ENCODE results near the gene REPS1.

The REPS1 gene

GRCh38 chr6:138948546-138949179, 39.4 kb downstream of the REPS1 start:
- TF ChIP-seq GATA2 (IDR thresholded peaks at IDR 0.05; ENCODE audit: low read depth, low read length) (no peak), GATA3 (IDR thresholded peaks at IDR 0.05; ENCODE audit: low read depth, low read length) (no peak)

GRCh38 chr6:138948004-138948403, 40.0 kb downstream of the REPS1 start:
- TF ChIP-seq GATA2 (IDR thresholded peaks at IDR 0.05; ENCODE audit: low read depth, low read length) (no peak), GATA3 (IDR thresholded peaks at IDR 0.05; ENCODE audit: low read depth, low read length) (no peak)

- TF ChIP-seq GATA2 (IDR thresholded peaks at IDR 0.05; ENCODE audit: low read depth, low read length) = no peak
These were observed 42.7 kb downstream of the REPS1 start for GRCh38 chr6:138945354-138945753.

- TF ChIP-seq GATA2 (IDR thresholded peaks at IDR 0.05; ENCODE audit: low read depth, low read length) = no peak
- no peak for TF ChIP-seq GATA3 (IDR thresholded peaks at IDR 0.05; ENCODE audit: low read depth, low read length)
These were observed 43.6 kb downstream of the REPS1 start for GRCh38 chr6:138944412-138944811.

GRCh38 chr6:138943089-138943625, 44.9 kb downstream of the REPS1 start:
- TF ChIP-seq GATA3 (IDR thresholded peaks at IDR 0.05; ENCODE audit: low read depth, low read length) (no peak), GATA2 (IDR thresholded peaks at IDR 0.05; ENCODE audit: low read depth, low read length) (no peak)

- TF ChIP-seq GATA2 (IDR thresholded peaks at IDR 0.05; ENCODE audit: low read depth, low read length) (no peak), GATA3 (IDR thresholded peaks at IDR 0.05; ENCODE audit: low read depth, low read length) (no peak)
These were observed 56.4 kb downstream of the REPS1 start for GRCh38 chr6:138931660-138932059.

- TF ChIP-seq GATA2 (IDR thresholded peaks at IDR 0.05; ENCODE audit: low read depth, low read length) (no peak), GATA3 (IDR thresholded peaks at IDR 0.05; ENCODE audit: low read depth, low read length) (no peak)
These were observed 61.5 kb downstream of the REPS1 start for GRCh38 chr6:138926579-138926978.

GRCh38 chr6:138925806-138926205, 62.2 kb downstream of the REPS1 start:
- no peak for TF ChIP-seq GATA3 (IDR thresholded peaks at IDR 0.05; ENCODE audit: low read depth, low read length)
- TF ChIP-seq GATA2 (IDR thresholded peaks at IDR 0.05; ENCODE audit: low read depth, low read length) = no peak

- TF ChIP-seq GATA3 (IDR thresholded peaks at IDR 0.05; ENCODE audit: low read depth, low read length) (no peak), GATA2 (IDR thresholded peaks at IDR 0.05; ENCODE audit: low read depth, low read length) (no peak)
These were observed 64.5 kb downstream of the REPS1 start for GRCh38 chr6:138923561-138923960.

GRCh38 chr6:138920906-138921305, 67.1 kb downstream of the REPS1 start:
- TF ChIP-seq GATA3 (IDR thresholded peaks at IDR 0.05; ENCODE audit: low read depth, low read length) = no peak
- TF ChIP-seq GATA2 (IDR thresholded peaks at IDR 0.05; ENCODE audit: low read depth, low read length) = no peak

GRCh38 chr6:138914701-138915100, 73.4 kb downstream of the REPS1 start:
- TF ChIP-seq GATA3 (IDR thresholded peaks at IDR 0.05; ENCODE audit: low read depth, low read length) (no peak), GATA2 (IDR thresholded peaks at IDR 0.05; ENCODE audit: low read depth, low read length) (no peak)

GRCh38 chr6:138912308-138912707, 75.7 kb downstream of the REPS1 start:
- TF ChIP-seq GATA2 (IDR thresholded peaks at IDR 0.05; ENCODE audit: low read depth, low read length) (no peak), GATA3 (IDR thresholded peaks at IDR 0.05; ENCODE audit: low read depth, low read length) (no peak)

GRCh38 chr6:138909975-138910374, 78.1 kb downstream of the REPS1 start:
- TF ChIP-seq GATA3 (IDR thresholded peaks at IDR 0.05; ENCODE audit: low read depth, low read length) (no peak), GATA2 (IDR thresholded peaks at IDR 0.05; ENCODE audit: low read depth, low read length) (no peak)

- no peak for TF ChIP-seq GATA2 (IDR thresholded peaks at IDR 0.05; ENCODE audit: low read depth, low read length)
- no peak for TF ChIP-seq GATA3 (IDR thresholded peaks at IDR 0.05; ENCODE audit: low read depth, low read length)
These were observed 78.5 kb downstream of the REPS1 start for GRCh38 chr6:138909511-138909910.

- TF ChIP-seq GATA3 (IDR thresholded peaks at IDR 0.05; ENCODE audit: low read depth, low read length) (no peak), GATA2 (IDR thresholded peaks at IDR 0.05; ENCODE audit: low read depth, low read length) (no peak)
These were observed 80.9 kb downstream of the REPS1 start for GRCh38 chr6:138907167-138907566.

- no peak for TF ChIP-seq GATA2 (IDR thresholded peaks at IDR 0.05; ENCODE audit: low read depth, low read length)
- TF ChIP-seq GATA3 (IDR thresholded peaks at IDR 0.05; ENCODE audit: low read depth, low read length) = no peak
These were observed 91.0 kb downstream of the REPS1 start for GRCh38 chr6:138897031-138897430.

All from SH-SY5Y (cell line).